Measurements from ENCODE around the gene SYK.

DNA sequence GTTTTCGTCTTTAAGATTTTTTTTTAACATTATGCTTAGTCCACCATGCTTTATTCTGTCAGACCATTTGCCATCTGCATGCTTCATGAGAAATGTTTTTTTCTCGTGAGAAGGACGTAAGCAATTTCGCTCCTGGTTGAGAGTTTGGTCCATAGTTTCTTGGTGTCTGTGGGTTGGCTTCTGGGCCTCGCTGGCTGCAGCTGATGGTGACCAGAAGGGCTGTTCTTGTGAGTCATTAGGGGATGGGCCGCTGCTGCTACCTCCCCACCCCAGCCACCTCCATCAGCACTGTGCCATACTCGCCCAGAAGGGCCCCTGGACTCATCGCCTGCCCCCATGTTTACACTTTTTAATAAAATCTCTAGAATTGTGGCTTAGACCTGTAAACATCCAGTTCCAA lies 11.4 kb downstream of the SYK start:
- TF ChIP-seq, protein P1, sequence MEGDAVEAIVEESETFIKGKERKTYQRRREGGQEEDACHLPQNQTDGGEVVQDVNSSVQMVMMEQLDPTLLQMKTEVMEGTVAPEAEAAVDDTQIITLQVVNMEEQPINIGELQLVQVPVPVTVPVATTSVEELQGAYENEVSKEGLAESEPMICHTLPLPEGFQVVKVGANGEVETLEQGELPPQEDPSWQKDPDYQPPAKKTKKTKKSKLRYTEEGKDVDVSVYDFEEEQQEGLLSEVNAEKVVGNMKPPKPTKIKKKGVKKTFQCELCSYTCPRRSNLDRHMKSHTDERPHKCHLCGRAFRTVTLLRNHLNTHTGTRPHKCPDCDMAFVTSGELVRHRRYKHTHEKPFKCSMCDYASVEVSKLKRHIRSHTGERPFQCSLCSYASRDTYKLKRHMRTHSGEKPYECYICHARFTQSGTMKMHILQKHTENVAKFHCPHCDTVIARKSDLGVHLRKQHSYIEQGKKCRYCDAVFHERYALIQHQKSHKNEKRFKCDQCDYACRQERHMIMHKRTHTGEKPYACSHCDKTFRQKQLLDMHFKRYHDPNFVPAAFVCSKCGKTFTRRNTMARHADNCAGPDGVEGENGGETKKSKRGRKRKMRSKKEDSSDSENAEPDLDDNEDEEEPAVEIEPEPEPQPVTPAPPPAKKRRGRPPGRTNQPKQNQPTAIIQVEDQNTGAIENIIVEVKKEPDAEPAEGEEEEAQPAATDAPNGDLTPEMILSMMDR (IDR thresholded peaks at IDR 0.05): no peak
- no peak for TF ChIP-seq POLR2A (IDR thresholded peaks at IDR 0.05)
